ENCODE results near the gene S100B.
A peak's percentile ranks its signal among the peaks of the same experiment; 100 is the strongest.
"Not testable (repeated sequence)": the region's sequence is repeated elsewhere in the genome, so short reads cannot be mapped to it uniquely, and the experiment has no call there.

Gene S100B

DNA sequence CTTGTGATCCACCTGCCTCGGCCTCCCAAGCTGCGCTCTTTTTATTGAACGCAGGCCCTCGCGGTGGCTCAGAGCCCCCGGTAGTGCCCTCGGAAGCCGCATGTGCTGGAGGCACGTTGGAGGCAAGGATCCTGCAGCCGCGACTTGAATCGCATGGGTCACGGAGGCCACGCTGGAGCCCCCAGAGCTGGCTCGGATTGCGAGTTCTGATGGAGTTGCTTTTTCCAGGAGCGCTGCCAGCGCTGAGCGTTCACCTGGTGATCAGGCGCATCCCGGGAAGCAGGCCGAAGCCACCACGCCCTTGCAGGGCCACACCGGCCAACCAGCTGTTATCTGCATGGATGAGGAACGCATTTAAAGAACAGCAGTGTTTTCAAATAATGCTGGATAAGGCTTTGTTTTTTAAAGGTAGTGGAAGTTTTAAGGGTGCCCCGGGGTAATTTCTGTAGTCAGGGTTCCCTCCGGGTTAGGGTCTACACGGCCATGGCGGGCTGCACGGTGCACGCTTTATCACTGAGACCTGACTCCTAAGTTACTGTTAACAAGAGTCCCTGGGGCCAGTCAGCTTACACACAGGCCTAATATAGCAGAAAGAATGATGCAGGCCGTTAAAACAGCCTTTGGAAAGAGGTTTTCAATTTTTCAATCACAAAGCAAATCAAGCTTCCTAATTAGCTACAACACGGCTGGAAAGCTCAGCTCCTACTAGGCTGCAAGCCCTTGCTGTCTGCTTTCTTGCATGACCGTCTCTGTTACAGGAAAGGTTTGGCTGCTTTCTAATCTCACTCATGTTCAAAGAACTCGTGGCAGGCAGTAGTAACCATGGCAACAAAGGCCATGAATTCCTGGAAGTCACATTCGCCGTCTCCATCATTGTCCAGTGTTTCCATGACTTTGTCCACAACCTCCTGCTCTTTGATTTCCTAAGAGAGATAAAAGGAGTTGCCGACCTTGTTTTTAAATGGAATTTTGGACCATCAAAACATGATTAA is 6.0 kb downstream of the S100B start:
- no peak for DNase-seq

DNA sequence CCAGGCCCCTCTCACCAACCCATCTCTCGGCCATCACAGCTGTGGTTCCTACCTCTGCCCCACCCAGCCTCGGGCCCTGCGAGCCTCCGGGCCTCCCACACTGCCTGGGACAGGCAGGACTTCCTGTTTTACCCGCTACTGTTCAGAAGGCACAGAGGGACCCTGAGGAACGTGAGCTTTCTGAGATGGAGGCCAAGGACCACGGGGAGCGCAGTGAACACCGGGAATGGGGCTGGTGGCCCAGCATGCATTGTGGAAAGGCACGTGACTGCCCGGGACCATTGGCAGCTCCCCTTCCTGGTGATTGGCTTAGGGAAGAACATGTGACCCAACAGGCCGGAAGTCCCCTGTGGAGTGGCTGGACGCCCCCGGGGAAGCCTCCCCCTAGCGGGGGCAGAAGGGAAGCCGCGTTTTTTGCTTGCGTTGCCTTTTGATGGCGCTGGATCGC is 7.0 kb downstream of the S100B start:
- DNase-seq = no peak

DNA sequence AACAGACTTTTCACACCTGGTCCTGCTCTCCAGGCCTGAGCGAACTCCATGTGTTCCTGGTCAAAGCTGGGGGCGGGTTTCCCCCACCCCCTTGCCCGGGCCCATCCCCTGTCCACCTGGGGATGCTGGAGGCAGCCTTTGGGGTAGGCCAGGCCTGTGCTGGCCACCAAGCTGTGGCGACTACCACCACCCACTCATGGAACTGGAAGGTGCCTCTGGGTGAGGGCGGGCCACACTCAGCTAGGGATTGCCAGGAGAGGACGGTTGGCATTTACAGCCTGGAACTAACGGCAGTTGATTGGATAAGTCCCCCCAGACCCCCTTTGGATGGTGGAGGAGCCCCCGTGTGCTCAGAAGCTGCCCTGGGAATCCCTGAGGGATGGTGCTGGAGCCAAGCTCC is 7.9 kb downstream of the S100B start:
- DNase-seq = no peak

DNA sequence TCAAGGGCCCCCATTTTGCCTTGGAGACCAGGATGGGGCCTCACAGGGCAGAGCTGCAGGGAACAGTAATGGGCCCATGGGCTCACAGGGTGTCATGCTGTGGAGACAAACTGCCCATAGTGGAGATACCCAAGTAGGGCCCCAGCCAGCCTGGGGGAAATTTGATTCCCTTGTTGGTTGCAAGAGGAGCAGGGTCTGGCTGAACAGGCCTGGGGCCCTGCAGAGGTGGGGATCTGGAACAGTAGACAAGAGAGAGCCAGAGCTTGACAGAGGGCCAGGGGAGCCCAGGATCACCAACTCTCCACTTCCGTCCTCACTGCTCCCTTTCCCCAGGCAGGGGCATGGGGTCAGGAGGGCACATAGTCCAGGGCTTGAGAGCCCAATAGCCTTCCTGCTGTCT is 8.7 kb downstream of the S100B start:
- DNase-seq = no peak

DNA sequence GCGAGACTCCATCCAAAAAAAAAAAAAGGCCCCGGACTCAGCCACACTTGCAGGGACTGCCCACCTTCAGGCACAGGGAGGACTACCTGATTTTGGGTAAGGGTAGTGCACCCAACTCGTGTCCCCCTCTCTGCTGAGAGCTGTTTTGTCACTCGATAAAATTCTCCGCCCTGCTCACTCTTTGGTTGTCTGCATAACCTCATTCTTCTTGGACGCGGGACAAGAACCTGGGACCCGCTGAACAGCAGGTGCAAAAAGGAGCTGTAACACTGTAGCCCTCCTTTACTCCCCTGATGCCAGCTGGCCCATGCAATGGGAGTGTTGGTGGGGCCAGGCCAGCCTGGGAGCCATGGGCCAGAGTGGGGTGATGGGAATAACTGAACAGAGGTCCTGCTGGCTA is 10.6 kb downstream of the S100B start:
- no peak for DNase-seq

DNA sequence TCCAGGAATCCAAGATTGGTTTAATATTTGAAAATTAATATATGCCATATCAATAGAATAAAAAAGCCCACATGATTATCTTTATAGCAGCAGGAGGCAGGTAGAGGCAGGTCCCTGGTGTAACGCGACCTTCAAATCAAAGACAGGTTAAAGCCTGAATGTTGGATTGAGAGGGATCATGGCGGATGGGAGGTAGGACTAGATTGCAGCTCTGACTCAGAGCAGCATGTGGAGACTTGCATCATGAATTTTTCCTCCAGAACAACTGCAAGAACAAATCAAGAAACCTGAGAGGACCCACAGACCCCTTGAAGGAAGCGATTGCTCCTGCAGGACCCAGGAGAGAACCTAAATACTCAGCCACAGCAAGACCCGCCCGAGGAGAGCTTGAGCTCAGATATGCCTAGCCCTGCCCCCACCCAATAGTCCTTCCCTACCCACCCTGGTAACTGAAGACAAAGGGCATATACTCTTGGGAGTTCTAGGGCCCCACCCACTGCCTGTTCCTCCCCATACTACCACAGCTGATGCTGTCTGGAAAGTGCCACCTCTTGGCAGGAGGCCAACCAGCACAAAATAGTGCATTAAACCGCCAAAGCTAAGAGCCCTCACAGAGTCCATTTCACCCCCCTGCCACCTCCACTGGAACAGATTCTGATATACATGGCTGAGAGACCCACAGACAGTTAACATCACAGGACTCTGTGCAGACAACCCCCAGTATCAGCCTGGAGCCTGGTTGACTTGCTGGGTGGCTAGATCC is 19.5 kb downstream of the S100B start:
- no peak for DNase-seq

DNA sequence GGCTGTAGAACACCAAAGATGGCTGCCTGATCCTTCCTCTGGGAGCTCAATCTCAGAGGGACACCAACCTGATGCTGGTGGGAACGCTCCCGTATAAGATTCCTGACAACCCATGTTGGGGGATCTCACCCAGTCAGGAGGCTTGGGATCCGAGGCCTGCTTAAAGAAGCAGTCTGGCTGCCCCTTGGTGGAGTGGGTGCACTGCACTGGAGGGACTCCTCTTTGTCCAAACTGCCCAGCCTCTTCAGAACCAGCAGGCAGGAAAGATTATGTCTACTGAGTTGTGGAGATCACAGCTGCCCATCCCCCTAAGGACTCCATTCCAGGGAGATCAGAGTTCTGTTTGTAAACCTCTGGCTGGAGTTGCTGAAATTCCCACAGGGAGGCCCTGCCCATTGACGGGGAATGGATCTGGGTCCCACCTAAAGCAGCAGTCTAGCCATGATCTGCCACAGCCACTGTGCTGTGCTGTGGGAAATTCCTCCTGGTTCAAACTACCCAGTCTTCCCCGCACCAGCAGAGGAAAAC is 23.0 kb downstream of the S100B start:
- no peak for DNase-seq

DNA sequence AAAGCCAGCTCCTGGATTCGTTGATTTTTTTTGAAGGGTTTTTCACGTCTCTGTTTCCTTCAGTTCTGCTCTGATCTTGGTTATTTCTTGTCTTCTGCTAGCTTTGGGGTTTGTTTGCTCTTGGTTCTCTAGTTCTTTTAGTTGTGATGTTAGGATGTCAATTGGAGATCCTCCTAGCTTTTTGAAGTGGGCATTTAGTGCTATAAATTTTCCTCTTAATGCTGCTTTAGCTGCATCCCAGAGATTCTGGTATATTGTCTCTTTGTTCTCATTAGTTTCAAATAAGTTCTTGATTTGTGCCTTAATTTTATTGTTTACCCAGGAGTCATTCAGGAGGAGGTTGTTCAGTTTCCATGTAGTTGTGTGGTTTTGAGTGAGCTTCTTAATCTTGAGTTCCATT is 25.5 kb downstream of the S100B start:
- DNase-seq = not testable (repeated sequence)

DNA sequence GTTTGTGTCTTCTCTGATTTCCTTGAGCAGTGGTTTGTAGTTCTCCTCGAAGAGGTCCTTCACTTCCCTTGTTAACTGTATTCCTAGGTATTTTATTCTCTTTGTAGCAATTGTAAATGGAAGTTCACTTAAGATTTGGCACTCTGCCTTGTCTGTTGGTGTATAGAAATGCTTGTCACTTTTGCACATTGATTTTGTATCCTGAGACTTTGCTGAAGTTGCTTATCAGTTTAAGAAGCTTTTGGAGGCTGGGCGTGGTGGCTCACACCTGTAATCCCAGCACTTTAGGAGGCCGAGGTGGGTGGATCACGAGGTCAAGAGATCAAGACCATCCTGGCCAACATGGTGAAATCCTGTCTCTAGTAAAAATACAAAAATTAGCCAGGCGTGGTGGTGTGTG is 27.1 kb downstream of the S100B start:
- DNase-seq = not testable (repeated sequence)

DNA sequence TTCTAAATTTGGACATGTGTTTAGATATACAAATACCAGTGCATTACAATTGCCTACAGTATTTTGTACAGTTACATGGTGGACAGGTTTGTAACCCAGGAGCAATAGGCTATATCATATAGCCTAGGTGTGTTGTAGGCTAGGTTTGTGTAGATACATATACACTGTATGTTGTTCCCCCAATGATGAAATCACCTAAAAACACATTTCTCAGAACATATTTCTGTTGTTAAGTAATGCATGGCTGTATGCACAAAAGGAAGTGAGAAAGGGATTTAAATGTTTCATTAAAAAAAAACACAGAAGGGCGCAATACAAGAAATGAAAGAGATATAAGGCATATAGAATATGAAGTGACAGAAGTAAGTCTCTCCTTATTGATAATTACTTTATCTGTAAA is 32.0 kb downstream of the S100B start:
- no peak for DNase-seq

DNA sequence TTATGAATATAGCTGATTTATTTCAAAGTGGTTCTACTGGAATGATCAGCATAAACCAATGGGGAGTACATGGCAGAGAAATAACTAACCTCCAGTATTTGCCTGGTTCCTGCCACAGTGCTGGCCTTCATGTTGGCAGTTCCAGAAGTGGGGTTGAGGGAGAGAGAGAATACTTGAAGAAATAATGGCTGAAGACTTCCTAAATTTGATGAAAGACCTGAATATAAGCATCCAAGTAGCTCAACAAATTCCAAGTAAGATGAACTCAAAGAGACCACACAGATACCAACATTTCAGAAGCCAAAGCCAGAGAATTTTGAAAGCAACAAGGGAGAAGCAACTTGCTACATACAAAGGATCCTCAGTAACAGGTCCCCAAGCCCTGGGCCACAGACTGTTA is 34.3 kb downstream of the S100B start:
- DNase-seq = no peak

DNA sequence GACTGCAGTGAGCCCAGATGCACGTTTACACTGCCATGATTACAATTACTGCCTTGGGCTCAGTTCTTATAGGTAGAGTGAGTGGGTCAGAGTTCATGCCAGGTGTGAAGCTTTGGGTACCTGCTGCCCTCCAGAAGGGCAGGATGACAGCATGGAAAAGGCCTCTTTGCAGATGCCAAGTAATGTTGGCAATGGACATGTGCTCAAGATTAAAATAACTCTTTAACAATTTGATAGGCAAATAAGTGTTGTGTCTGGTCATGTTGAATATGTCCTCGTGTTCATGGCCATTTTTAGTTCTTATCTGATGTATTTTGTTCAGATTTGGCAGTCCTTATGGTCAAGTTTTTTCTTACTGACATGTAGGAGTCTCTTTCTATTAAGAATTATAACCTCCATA is 34.8 kb downstream of the S100B start:
- no peak for DNase-seq

DNA sequence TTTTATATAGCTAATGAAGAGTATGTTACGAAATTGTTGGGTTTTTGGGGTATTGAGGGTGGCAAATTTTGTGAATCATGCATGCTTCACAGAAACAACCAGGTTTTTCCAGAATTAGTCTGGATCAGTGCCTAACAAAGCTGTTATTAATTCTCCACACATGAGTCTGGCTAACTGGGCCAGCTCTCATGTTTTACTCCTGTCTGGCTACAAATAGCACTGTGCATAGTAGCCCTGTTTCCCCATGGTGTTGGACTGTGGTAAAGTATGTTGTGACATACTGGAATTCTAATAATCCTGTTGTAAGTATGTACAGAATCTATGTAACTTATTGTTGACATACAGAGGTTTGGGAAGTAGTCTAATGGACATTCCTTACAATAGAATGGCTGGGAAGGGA is 35.8 kb downstream of the S100B start:
- DNase-seq = no peak

DNA sequence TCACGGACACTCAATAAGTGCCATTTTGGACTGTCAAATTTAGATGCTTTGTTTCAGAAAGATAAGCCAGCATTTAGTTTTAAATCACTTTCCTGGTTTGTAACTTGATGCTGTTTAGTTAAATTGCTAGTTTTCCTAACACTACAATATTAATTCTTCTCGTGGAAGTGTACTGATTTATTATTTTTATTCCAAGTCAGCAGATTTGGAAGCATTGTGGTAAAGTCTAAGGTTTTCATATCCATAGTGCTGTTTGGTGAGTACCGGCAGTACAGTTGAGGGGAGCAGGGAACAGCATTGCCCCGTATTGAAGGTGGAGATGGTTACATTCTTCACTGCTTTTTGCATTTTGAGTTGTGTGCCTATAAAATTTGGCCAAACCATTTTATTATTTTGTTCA is 36.3 kb downstream of the S100B start:
- no peak for DNase-seq

DNA sequence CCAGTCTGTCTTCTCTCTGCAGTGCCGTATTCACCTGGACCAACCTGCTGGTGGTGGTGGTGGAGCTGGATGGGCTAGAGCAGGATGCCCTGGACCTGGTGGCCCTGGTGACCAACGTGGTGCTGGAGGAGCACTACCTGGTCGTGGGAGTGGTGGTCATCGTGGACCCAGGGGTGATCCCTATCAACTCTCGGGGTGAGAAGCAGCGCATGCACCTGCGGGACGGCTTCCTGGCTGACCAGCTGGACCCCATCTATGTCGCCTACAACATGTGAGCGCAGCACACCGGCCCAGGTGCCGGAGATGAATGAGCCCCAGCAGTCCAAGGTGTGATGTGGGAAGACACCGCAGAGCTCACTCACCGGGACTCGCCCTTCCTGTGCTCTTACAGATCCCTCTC is 37.5 kb downstream of the S100B start:
- no peak for DNase-seq

DNA sequence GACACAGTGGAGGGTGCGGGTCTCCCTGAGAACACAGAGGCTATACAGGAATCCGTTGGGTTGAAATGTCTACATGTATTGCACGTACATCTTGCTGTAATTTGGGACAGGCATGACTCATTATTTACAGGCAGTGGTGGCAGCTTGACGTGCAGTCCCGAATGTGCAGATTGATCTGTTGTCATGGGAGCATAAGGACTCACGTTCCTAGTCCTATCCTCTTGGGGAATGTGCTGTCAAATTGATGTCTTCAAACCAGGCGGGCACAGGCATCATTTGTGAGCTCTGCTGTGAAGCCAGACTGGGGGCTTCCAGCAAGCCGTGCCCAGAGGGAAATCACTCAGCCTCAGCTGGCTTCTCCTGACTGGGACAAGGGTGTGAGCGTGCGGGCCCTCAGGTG is 40.5 kb downstream of the S100B start:
- no peak for DNase-seq

DNA sequence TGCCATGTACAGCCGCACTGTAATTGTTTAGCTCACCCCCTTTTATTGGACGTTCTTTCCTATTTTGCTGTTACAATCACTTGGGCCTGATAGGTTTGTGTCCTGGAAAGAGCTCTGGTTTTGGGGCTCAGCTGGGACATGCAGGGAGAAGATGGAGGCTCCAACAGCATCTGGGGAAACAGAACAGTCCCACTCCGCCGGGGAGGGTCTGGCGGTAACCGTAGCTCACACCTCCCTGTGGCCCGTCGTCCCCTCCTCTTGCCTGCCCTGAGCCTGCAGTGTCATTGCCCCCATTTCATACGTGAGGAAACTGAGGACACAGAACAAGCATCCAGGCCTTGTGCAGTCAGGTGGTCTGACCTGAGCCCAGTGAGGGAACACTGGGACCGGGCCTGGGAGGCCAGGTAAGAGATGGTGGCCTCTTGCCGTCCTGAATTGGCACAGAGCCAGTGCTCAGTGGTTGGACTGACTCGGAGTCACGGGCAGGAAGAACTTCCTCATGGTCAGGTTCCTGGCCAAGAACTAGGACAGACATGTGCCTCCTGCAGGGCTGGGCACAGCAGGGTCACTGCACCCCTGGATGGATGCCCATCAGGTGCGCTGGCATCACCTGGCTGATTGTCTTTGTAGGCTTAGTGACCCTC is 41.8 kb downstream of the S100B start:
- DNase-seq = no peak

DNA sequence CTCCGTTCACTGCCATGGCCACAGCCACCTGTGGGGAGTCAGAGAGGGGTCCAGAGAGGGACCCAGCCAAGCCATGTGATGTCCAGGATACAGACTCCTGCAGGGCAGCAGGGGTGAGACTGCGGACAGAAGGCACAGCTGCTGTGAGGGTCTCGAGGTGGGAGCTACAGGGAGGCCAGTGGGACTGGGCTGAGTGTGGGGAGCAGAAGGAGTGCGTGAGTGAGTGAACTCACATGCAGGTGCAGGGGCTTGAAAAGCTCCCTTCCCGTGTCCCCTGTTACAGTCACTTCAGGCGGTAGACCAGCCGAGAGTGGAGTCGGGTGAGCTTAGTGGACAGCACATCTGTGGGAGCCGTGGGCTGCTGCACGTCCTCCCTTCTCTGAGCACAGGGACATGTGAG is 42.4 kb downstream of the S100B start:
- no peak for DNase-seq

DNA sequence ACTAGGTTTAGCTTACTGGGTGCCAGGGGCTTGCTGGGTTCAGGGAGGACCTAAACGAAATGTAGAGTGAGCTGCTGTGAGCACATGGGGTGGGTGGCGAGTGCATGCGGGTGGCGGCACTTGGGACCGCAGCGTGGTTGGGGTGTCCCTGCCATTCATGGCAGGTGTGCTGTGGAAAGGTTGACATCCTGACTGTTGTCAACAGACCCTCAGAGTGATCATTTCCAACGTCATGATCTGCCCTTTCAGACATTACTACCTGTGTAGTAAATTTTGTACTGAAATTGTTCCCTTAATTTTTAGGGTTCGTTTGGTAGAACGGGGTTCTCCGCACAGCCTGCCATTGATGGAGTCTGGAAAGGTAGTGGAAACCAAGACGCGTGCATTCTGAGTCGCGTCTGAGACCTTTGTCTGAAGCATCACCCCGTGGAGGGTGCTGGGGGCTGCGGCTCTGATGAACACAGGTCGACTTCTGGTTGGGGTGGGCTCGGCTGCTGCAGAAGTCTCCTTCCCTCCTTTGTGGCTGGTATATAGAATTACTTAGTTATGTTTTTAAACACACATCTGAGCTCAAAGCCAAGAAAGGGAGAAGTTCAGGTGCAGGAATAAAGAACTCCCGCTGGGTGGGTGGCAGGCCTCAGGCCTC is 43.3 kb downstream of the S100B start:
- no peak for DNase-seq

DNA sequence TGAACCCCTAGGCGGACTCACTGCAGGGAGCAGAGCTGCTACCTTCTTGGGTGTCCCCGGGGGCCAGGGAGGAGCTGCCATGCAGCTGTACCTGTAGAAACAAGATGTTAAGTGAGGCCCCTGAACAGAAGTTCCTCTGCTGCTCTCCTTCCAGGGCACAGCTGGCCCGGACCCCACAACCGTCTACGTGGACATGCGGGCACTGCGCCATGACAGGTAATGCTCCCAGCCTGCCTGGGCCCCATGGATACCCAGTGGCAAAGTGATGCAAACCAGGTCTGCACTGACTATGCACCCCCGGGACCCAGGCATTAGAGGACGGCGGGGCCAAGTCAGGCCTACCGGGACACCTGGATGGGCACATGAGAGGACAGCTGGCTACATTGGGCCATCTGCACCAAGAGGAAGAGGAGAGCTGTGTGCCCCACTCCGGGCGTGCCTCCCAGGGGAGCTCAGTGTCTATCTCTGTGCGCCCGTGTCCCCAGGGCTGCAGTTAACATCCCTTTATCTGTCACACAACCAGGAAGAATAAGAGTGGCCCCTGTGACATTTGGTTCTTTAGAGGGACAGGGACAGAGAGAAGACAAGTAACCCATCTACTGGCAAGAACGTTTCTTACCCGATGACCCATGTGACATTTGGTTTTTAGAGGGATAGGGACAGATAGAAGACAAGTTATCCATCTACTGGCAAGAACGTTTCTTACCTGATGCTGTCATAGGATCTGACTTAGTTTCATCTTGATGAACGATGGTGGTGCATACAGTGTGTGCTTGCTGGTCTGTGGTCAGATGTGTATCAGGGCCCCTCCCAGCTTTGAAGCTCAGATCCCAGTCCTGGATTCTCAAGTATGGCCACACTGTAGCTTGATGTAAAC is 44.1 kb downstream of the S100B start:
- peak in 1 of 2 donors; percentile 16 for DNase-seq

DNA sequence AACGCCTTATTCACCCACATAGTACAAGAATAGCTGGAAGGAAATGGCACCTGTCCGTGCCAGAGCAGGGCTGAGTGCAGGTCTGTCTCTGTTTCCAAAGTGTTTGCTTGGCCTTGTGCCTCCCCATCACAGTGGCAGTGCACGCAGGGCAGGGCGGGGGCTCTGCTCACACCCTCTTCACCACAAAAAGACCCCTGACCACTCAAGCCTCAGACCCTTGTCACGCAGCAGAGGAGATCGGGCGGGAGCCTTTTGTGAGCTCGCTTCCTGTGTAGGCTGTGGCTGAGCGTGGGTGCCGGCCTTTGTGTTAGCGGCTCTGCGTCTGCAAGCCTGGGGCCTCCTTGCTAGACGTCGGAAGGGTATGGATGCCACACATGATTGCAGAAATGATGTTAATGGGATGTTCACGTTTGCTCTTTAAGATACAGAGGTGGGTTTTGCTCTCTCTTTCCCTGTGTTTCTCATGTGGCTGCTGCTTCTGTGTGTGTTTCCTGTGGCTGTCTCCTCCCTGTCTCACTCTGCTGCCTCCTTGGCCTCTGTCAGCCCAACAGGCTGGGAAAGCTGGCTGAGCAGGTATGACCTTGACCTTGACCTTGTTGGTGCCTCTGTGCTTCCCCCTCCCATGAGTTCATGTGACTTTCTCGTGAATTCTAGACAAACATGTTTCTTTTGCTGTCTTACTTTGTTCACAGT is 45.4 kb downstream of the S100B start:
- DNase-seq = peak; percentile 65 to 66

Data from CD4-positive, alpha-beta T cell treated with Interleukin-4 for 1 hour (primary cell).